Adrenal gland (tissue), 12 donors: ENCODE results near the gene CKAP2. TPM values are rescaled to one million over a fixed set of nuclear protein-coding genes. Genes with fewer than 3 reads are reported as not detected.
"Not testable (repeated sequence)": the region's sequence is repeated elsewhere in the genome, so short reads cannot be mapped to it uniquely, and the experiment has no call there.

Source experiments
- DNase-seq, 7 donors: peaks; one replicate each; pipeline ENCODE4 v3.0.0-alpha.2; 2019 to 2020
- H3K27ac ChIP-seq, 5 donors: fragments of 200-600 bp; sonication (generic) in 4 of 5; 1 replicate in 3 of 5; 2 replicates in 2 of 5; pipeline versions ENCODE4 v1.5.1 to v1.8.0; 2016 to 2020; ENCODE audit warnings: mild to moderate bottlenecking in 1 of 5
- H3K27me3 ChIP-seq: fragments of 200-600 bp; 2 replicates; pipeline ENCODE4 v1.8.0; 2021
- H3K36me3 ChIP-seq, 2 donors: fragments of 200-600 bp; replicated peaks in 1 of 2; 1 replicate in 1 of 2; 2 replicates in 1 of 2; pipeline versions ENCODE4 v1.5.1 to v1.8.0; 2018 to 2022
- H3K4me1 ChIP-seq, 2 donors: fragments of 200-600 bp; replicated peaks in 1 of 2; 1 replicate in 1 of 2; 2 replicates in 1 of 2; pipeline versions ENCODE4 v1.5.1 to v1.8.0; 2018 to 2021
- H3K4me3 ChIP-seq, 4 donors: fragments of 200-600 bp; sonication (generic) in 3 of 4; one replicate each; pipeline ENCODE4 v1.5.1; 2016 to 2018
- H3K9me3 ChIP-seq, 3 donors: fragments of 200-600 bp; sonication (generic) in 1 of 3; replicated peaks in 1 of 3; 1 replicate in 2 of 3; 2 replicates in 1 of 3; pipeline versions ENCODE4 v1.5.1 to v1.8.0; 2016 to 2021
- POLR2A ChIP-seq, 2 donors: fragments of 450-650 bp; IDR thresholded peaks; one replicate each; pipeline ENCODE4 v1.6.1; 2017; ENCODE audit warnings: antibody characterized with exemption in 2 of 2, mild to moderate bottlenecking in 2 of 2, moderate library complexity in 1 of 2
- WGBS, 4 donors: extraction: QIAGEN DNeasy Blood & Tissue Kit in 2 of 4; methylation state at CpG; one replicate each; pipeline versions ENCODE4 v1.1.5 to v1.1.7; 2013 to 2017; 5-methylcytosine and 5-hydroxymethylcytosine counted together
- intact Hi-C, 2 donors: fragments of 100-400 bp; cut with DNase I; formaldehyde crosslinking; loops; one replicate each; pipeline versions ENCODE4 v1.14.1 to v1.15.0; 2022 to 2023
- polyA plus RNA-seq, 3 donors: library from polyadenylated mRNA; stranded (reverse); fragments of 200-250 nt in 2 of 3; fragments of 350-450 nt in 1 of 3; fragmentation: Illumina TruSeq in 1 of 3; extraction: RNeasy Lipid Tissue Mini Kit (QIAGEN cat#74804) in 1 of 3; gene quantifications; one replicate each; pipeline ENCODE4 v1.2.3, GENCODE V29; 2013 to 2014
- total RNA-seq, 9 donors: library from RNA; depleted of rRNA in 4 of 9; stranded (reverse); fragments of >200 nt in 4 of 9; fragments of 120-200 nt in 1 of 9; fragmentation: NEBNext Ultra II Directional in 1 of 9; extraction: Animal tissue kit (Norgen Biotek cat#: 25700) in 1 of 9; gene quantifications; one replicate each; pipeline versions ENCODE4 v1.1.0 to v1.2.4, GENCODE V29; 2013 to 2023
- TF ChIP-seq, protein P1 (sequence below), 6 experiments: fragments of 450-650 bp in 4 of 6; fragments of 200-600 bp in 2 of 6; sonication (generic) in 1 of 6; IDR thresholded peaks; 1 replicate in 5 of 6; 2 replicates in 1 of 6; pipeline versions ENCODE4 v1.5.1 to v1.8.0; 2016 to 2021; ENCODE audit warnings: antibody characterized with exemption in 6 of 6, mild to moderate bottlenecking in 2 of 6, moderate library complexity in 1 of 6
- donor health status: healthy with polysubstance abuse.
- donor health status: Bipolar disorder and iron deficiency.
- donor health status: DM: yes; HTN: yes; CAD: no.
- donor health status: DM: no; HTN: no; CAD: no.
- donor health status: DM: no; HTN: no; CAD: no.
- donor health status: DM: yes; HTN: yes; CAD: no.

CKAP2 gene
- total and polyA plus RNA-seq, 12 donors = 2.5 to 29.3 (median 16.3) TPM

DNA sequence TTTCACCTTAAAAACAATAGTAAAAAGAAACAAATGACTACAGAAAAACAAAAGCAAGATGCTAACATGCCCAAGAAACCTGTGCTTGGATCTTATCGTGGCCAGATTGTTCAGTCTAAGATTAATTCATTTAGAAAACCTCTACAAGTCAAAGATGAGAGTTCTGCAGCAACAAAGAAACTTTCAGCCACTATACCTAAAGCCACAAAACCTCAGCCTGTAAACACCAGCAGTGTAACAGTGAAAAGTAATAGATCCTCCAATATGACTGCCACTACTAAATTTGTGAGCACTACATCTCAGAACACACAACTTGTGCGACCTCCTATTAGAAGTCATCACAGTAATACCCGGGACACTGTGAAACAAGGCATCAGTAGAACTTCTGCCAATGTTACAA, 6.0 kb downstream of the CKAP2 start:
- Histone ChIP-seq H3K36me3 (peaks cover 0 to 37% of the 10 kb centered on the region in 2 donors), H3K27me3 (no peaks in the 10 kb centered on the region), H3K9me3 (no peaks in the 10 kb centered on the region), H3K4me1 (peaks cover 0 to 7% of the 10 kb centered on the region in 2 donors), H3K27ac (no peak overlapping the region), H3K4me3 (no peak overlapping the region)
- 72 to 89% (median 88%) methylated on average over 3 of the region's 3 CpGs for WGBS, 4 donors
- TF ChIP-seq POLR2A (IDR thresholded peaks at IDR 0.05) = no peak
- DNase-seq = no peak
- intact Hi-C loops = no loop called here

DNA sequence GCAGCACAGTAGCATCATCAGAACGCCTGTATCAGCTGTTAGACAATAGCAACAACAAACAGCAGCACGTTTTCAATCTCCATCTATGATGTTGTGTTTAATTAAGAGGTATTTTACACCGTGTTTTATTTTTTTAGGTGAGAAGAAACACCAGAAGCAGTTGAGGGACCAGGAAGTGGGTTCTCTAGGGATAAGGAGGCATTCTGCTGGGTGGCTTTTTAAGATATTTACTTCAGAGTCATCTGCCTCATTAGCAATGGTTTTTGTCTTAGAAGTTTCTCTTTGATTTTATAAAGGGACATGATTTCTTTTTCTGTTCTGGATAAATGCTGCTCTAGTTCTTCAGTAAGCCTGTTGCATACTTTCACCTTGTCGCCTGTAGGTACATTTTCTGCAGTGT, 8.2 kb downstream of the CKAP2 start:
- DNase-seq = no peak
- no peaks in the 10 kb centered on the region for H3K27me3 ChIP-seq
- H3K9me3 ChIP-seq = no peaks in the 10 kb centered on the region
- H3K4me3 ChIP-seq = no peak overlapping the region
- TF ChIP-seq POLR2A (IDR thresholded peaks at IDR 0.05) = no peak
- TF ChIP-seq, protein P1, sequence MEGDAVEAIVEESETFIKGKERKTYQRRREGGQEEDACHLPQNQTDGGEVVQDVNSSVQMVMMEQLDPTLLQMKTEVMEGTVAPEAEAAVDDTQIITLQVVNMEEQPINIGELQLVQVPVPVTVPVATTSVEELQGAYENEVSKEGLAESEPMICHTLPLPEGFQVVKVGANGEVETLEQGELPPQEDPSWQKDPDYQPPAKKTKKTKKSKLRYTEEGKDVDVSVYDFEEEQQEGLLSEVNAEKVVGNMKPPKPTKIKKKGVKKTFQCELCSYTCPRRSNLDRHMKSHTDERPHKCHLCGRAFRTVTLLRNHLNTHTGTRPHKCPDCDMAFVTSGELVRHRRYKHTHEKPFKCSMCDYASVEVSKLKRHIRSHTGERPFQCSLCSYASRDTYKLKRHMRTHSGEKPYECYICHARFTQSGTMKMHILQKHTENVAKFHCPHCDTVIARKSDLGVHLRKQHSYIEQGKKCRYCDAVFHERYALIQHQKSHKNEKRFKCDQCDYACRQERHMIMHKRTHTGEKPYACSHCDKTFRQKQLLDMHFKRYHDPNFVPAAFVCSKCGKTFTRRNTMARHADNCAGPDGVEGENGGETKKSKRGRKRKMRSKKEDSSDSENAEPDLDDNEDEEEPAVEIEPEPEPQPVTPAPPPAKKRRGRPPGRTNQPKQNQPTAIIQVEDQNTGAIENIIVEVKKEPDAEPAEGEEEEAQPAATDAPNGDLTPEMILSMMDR (IDR thresholded peaks at IDR 0.05) = no peak
- intact Hi-C loops = no loop called here
- peaks cover 0 to 38% of the 10 kb centered on the region in 2 donors for H3K36me3 ChIP-seq
- 84 to 90% (median 87%) methylated on average over 4 of the region's 4 CpGs for WGBS, 4 donors
- H3K4me1 ChIP-seq = no peaks in the 10 kb centered on the region
- no peak overlapping the region for H3K27ac ChIP-seq

DNA sequence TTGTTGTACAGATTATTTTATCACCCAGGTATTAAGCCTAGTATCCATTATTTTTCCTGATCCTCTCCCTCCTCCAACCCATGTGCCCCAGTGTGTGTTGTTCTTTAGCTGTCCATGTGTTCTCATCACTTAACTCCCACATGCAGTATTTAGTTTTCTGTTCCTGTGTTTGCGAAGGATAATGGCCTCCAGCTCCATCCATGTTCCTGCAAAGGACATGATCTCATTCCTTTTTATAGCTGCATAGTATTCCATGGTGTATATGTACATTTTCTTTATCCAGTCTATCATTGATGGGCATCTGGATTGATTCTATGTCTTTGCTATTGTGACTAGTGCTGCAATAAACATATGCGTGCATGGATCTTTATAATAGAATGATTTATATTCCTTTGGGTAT, 13.2 kb downstream of the CKAP2 start:
- H3K4me1 ChIP-seq, H3K27ac ChIP-seq, intact Hi-C loops, H3K4me3 ChIP-seq, H3K9me3 ChIP-seq, DNase-seq, H3K27me3 ChIP-seq: not testable (repeated sequence)
- 93 to 100% (median 97%) methylated on average over 2 of the region's 2 CpGs for WGBS, 4 donors
- H3K36me3 ChIP-seq = peaks cover 0 to 16% of the 10 kb centered on the region in 2 donors

DNA sequence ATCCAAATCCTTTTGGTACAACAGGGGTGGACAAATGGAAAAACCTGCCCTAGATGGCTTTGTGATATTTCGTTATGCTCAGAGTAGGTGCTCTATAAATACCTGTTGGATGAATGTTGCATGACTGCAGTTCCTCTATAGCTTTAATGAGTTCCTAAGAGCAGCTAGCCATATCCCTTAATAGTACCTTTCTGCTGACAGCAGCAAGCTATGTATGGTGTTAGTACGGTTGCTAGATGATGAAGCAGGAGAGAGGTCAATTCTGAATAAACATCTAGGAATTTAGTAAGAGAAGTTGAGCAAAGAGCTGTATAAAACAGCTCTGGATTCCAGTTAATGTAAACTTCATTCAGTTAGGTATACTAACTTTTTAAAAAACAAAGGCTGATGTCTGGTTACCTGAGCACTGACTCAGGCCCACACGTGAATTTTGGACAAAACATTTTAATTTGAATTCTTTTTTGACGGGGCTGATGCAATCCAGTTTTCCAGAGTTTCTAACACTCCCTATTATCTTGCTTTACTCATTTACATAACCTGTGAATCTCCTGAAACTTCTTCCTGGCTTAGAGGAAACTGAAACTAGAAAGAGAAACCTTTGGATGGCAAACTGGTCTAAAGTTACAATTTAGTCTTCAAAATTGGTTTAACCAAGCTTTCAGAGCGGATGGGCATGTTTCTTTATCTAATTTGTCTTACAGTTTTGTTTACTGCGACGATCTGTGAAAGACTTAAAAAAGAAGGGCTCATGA, 25.6 kb downstream of the CKAP2 start:
- WGBS, 4 donors = 77 to 90% (median 87%) methylated on average over 5 to 6 of the region's 7 CpGs
- H3K36me3 ChIP-seq, H3K4me1 ChIP-seq, H3K4me3 ChIP-seq, H3K27me3 ChIP-seq, DNase-seq, H3K9me3 ChIP-seq, H3K27ac ChIP-seq, intact Hi-C loops: not testable (repeated sequence)

DNA sequence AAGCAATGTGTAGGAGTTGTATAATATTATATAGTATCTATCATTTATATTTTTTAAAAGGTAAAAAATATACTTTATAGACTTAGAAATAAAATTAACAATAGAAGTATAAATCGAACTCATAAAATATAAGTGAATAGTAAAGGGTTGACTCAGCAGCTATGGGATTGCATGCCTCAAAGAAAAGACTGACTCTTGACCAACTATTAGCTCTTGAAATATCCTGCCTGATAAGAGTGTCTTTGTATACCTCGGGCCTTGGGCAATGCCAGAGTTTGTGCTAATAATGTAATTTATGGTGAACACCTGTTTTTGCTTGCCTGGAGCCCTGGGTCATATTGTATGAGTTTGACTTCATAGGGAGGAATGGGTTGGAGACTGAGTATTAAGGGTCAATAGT, 31.8 kb downstream of the CKAP2 start:
- intact Hi-C loops, H3K4me1 ChIP-seq, H3K27ac ChIP-seq, H3K27me3 ChIP-seq, DNase-seq, H3K4me3 ChIP-seq, H3K36me3 ChIP-seq, H3K9me3 ChIP-seq: not testable (repeated sequence)
- WGBS, 4 donors = 61 to 74% (median 65%) methylated on average over 2 of the region's 2 CpGs

DNA sequence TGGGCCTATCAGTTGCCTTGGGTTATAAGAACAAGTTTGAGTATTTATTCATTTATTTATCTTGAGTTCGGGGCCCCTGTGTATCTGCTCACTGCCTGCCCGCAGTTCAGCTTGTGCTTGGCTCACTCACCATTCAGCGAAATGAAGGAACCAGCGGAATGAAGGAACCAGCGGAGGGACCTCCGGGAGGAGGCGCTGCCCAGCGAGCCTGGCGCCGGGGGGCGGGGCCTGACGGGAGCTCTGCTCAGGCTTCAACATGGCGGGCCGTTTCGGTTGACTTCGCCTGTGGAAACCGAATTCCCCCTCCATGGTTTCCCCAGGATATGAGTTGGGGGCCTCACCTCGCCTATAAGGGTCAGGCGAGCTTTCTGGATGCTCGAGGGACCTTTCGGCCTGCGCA, 33.5 kb downstream of the CKAP2 start:
- H3K27me3 ChIP-seq, H3K27ac ChIP-seq, intact Hi-C loops, H3K9me3 ChIP-seq, H3K4me3 ChIP-seq, DNase-seq, H3K4me1 ChIP-seq, H3K36me3 ChIP-seq: not testable (repeated sequence)
- WGBS, 4 donors = no CpG with 5 or more reads among the region's 22 CpGs

DNA sequence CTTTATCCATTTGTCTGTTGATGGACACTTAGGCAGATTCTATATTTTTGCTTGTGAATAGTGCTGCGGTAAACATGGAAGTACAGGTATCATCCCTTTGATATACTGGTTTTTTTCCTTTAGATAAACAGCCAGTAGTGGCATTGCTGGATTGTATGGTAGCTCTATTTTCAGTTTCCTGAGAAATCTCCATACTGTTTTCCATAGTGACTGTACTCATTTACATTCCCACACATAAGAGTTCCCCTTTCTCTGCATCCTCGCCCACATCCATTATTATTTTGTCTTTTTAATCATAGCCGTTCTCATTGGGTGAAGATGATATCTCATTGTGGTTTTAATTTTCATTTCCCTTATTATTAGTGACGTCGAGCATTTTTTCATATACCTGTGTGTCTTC, 35.7 kb downstream of the CKAP2 start:
- H3K4me1 ChIP-seq, DNase-seq, H3K27me3 ChIP-seq, H3K36me3 ChIP-seq, H3K9me3 ChIP-seq, H3K27ac ChIP-seq, intact Hi-C loops, H3K4me3 ChIP-seq: not testable (repeated sequence)
- 70 to 84% (median 78%) methylated on average over 2 to 4 of the region's 5 CpGs for WGBS, 4 donors

DNA sequence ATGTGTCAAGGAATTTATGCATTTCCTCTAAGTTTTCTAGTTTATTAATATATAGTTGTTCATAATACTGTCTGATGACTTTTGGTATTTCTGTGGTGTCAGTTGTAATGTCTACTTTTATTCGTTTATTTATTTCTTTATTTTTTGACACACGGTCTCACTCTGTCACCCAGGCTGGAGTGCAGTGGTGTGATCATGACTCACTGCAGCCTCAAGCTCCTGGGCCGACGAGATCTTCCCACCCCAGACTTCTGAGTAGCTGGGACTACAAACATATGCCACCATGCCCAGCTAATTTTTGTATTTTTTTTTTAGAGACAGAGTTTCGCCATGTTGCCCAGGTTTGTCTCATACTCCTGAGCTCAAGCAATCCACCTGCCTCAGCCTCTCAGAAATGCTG, 39.0 kb downstream of the CKAP2 start:
- DNase-seq, intact Hi-C loops: not testable (repeated sequence)

DNA sequence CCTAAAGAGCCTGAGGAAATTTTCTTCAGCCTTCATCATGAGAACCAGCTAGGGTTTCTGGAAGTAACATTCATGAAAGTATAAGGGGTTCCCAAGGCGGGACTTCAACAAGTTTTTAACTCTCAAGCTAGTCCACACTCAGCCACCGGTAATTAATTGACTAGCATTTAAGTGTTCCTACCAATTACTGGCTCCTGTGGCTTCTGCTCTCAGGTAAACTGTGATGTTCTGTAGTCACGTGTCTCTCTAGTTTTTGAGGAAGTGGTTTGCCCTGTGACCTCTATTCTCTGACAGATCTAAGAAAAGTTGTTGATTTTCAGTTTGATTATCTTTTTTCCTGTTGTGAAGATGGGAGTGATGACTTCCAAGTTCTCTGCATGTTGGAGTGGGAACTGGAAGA, 42.7 kb downstream of the CKAP2 start:
- 58 to 68% (median 64%) methylated on average over 3 of the region's 3 CpGs; no CpG with 5 or more reads in 1 of the 4 donors for WGBS, 4 donors
- H3K9me3 ChIP-seq, H3K27ac ChIP-seq, H3K27me3 ChIP-seq, intact Hi-C loops, H3K36me3 ChIP-seq, H3K4me1 ChIP-seq, DNase-seq, H3K4me3 ChIP-seq: not testable (repeated sequence)

More for the DNA sequence above, 39.0 kb downstream of the CKAP2 start:
- H3K27ac ChIP-seq, H3K27me3 ChIP-seq, H3K4me3 ChIP-seq, H3K36me3 ChIP-seq, H3K9me3 ChIP-seq, H3K4me1 ChIP-seq: not testable (repeated sequence)
- WGBS, 4 donors = 63 to 91% (median 78%) methylated on average over 5 of the region's 5 CpGs

DNA sequence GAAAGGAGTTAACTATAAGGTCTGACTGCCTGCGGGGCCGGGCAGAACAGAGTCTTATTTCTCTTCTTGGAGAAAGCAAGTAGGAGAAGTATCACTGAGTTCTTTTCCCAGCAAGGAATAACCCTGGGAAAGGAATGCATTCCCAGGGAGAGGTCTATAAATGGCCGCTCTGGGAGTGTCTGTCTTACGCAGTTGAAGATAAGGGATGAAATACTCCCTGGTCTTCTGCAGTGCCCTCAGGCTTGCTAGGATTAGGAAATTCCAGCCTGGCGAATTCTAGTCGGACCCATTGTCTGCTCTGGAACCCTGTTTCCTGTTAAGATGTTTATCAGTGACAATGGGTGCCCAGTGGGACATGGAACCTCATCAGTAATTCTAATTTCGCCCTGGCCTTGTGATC, 47.0 kb downstream of the CKAP2 start:
- H3K27me3 ChIP-seq, intact Hi-C loops, H3K4me1 ChIP-seq, DNase-seq, H3K36me3 ChIP-seq, H3K27ac ChIP-seq, H3K9me3 ChIP-seq, H3K4me3 ChIP-seq: not testable (repeated sequence)
- 82 to 92% (median 85%) methylated on average over 7 of the region's 7 CpGs for WGBS, 4 donors
